ENCODE results near the gene PEAR1. TPM values are rescaled to one million over a fixed set of nuclear protein-coding genes. Genes with fewer than 3 reads are reported as not detected.
A peak's percentile ranks its signal among the peaks of the same experiment; 100 is the strongest.

PEAR1 gene
- total RNA-seq, 1 donor = 12.1 TPM

- DNase-seq (ENCODE audit: low read depth) = no peak
- TF ChIP-seq CTCF (IDR thresholded peaks at IDR 0.05; ENCODE audit: insufficient read depth, low read depth, low read length) = no peak
- H3K4me3 ChIP-seq (ENCODE audit: low read depth, low read length) = no peak overlapping the region
Observed at GRCh38 chr1:156854634-156855033, 38.9 kb upstream of the PEAR1 start.

- DNase-seq (ENCODE audit: low read depth) = no peak
- no peak for TF ChIP-seq CTCF (IDR thresholded peaks at IDR 0.05; ENCODE audit: insufficient read depth, low read depth, low read length)
- no peak overlapping the region for H3K4me3 ChIP-seq (ENCODE audit: low read depth, low read length)
Observed at GRCh38 chr1:156856282-156856785, 37.2 kb upstream of the PEAR1 start.

- TF ChIP-seq CTCF (IDR thresholded peaks at IDR 0.05; ENCODE audit: insufficient read depth, low read depth, low read length) = no peak
- no peak for DNase-seq (ENCODE audit: low read depth)
- H3K4me3 ChIP-seq (ENCODE audit: low read depth, low read length) = no peak overlapping the region
Observed at GRCh38 chr1:156857532-156857931, 36.0 kb upstream of the PEAR1 start.

GRCh38 chr1:156858555-156858956 lies 35.0 kb upstream of the PEAR1 start:
- no peak for TF ChIP-seq CTCF (IDR thresholded peaks at IDR 0.05; ENCODE audit: insufficient read depth, low read depth, low read length)
- peak overlapping the region; percentile 15 for H3K4me3 ChIP-seq (ENCODE audit: low read depth, low read length)
- DNase-seq (ENCODE audit: low read depth) = no peak

- TF ChIP-seq CTCF (IDR thresholded peaks at IDR 0.05; ENCODE audit: insufficient read depth, low read depth, low read length) = no peak
- H3K4me3 ChIP-seq (ENCODE audit: low read depth, low read length) = peak within 1 kb of the TSS; percentile 54
- peak; percentile 17 for DNase-seq (ENCODE audit: low read depth)
Observed at GRCh38 chr1:156858959-156859522, 34.5 kb upstream of the PEAR1 start, which contains the start of gene INSRR. TSS of gene INSRR (minus strand) at chr1:156859117. CDS start at chr1:156858621, 496 bp downstream.

GRCh38 chr1:156859523-156860112 lies 33.9 kb upstream of the PEAR1 start:
- H3K4me3 ChIP-seq (ENCODE audit: low read depth, low read length) = peak overlapping the region; percentile 54
- no peak for TF ChIP-seq CTCF (IDR thresholded peaks at IDR 0.05; ENCODE audit: insufficient read depth, low read depth, low read length)
- peak; percentile 41 for DNase-seq (ENCODE audit: low read depth)
